Fibroblast of lung (primary cell): Measurements from ENCODE around the gene NEK9.

Source experiments
- CTCF ChIP-seq, 2 donors: IDR thresholded peaks in 1 of 2; conservative IDR thresholded peaks in 1 of 2; 1 replicate in 1 of 2; 2 replicates in 1 of 2; pipeline ENCODE4 v1.5.1; 2011 to 2012; ENCODE audit warnings: low read length in 2 of 2, control low read depth in 1 of 2, inconsistent platforms in 1 of 2, low read depth in 1 of 2, mild to moderate bottlenecking in 1 of 2
- EZH2 ChIP-seq: IDR thresholded peaks from 2 replicates; pipeline ENCODE4 v1.5.1; 2012; ENCODE audit warnings: low read length, control low read depth, mild to moderate bottlenecking; ENCODE audit errors: missing control alignments

GRCh38 chr14:75119056-75119455 lies 7.8 kb downstream of the NEK9 start:
- TF ChIP-seq CTCF (conservative IDR thresholded peaks at IDR 0.05 in 1 of 2, IDR thresholded peaks at IDR 0.05 in 1 of 2; ENCODE audit: low read depth in 1 of 2, low read length in 2 of 2) (no peak), EZH2 (no peak)
